ENCODE measurements around the gene C15orf39. TPM values are rescaled to one million over a fixed set of nuclear protein-coding genes. Genes with fewer than 3 reads are reported as not detected.

C15orf39 gene
- total RNA-seq, 1 experiment from 2014 or later: 45.6 TPM

DNA sequence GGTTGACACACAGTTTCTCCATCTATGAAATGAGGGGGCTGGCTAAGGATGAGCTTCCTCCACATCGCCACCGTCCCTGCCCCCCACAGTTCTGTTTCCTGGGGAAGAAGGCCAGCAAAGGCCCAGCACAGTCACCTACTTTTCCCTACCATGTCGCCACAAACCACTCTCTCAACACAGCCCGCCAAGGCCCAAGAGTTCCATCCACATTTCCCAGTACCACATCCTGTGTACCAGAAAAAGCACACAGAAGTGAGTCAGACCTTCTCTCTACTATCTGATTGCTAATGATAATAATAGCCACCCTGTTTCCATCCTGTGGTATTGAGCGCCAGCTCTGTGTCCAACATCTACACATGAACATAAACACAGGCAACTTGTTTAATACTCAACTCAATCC lies 30.3 kb upstream of the C15orf39 start:
- H3K23ac ChIP-seq (ENCODE audit: insufficient read length, low read depth, low read length): no peak overlapping the region

More for the DNA sequence above, 30.3 kb upstream of the C15orf39 start:
- H3K4me1 Mint-ChIP-seq: peaks cover 9 to 13% of the 10 kb centered on the region in 2 experiments; a peak in 3 of 4 replicates
- no peak overlapping the region for H3K4me3 Mint-ChIP-seq
- Histone ChIP-seq H3K9ac (ENCODE audit: extremely low read depth, insufficient read length, low read length) (no peak overlapping the region), H3K27ac (ENCODE audit: insufficient read length, low read depth, low read length) (no peak overlapping the region), H3K4me2 (ENCODE audit: insufficient read depth, insufficient read length, low read length) (no peak overlapping the region), H3K23me2 (ENCODE audit: insufficient read length, low read depth, low read length, poor library complexity, severe bottlenecking) (no peaks in the 10 kb centered on the region), H3K18ac (ENCODE audit: insufficient read length, low read depth, low read length) (no peak overlapping the region), H2BK5ac (ENCODE audit: insufficient read length, low read length) (no peak overlapping the region), H2BK15ac (ENCODE audit: low read depth, low read length) (no peak overlapping the region), H2AFZ (ENCODE audit: low read length) (no peak overlapping the region), H3K4me1 (ENCODE audit: insufficient read depth, low read length) (peaks cover 4% of the 10 kb centered on the region; the same call in 1 of the 2 replicates), H4K20me1 (ENCODE audit: control insufficient read depth, insufficient read depth, insufficient read length) (no peaks in the 10 kb centered on the region), H4K5ac (ENCODE audit: insufficient read length, low read depth, low read length) (no peak overlapping the region), H4K8ac (replicated peaks; ENCODE audit: insufficient read length, low read depth, low read length) (no peak overlapping the region), H2BK20ac (ENCODE audit: low read depth, low read length, poor library complexity, severe bottlenecking) (no peak overlapping the region), H2AK5ac (ENCODE audit: insufficient read length, low read length) (no peak overlapping the region), H2BK120ac (ENCODE audit: low read depth, low read length, poor library complexity, severe bottlenecking) (no peak overlapping the region), H4K91ac (ENCODE audit: insufficient read length, low read depth, low read length) (no peak overlapping the region), H3K79me2 (ENCODE audit: insufficient read depth, low read length) (no peaks in the 10 kb centered on the region), H3K14ac (ENCODE audit: insufficient read depth, low read length) (no peak overlapping the region), H3K9me3 (ENCODE audit: control insufficient read depth, low read depth, low read length) (no peaks in the 10 kb centered on the region), H3T11ph (ENCODE audit: low read length) (no peak overlapping the region), H2BK12ac (ENCODE audit: insufficient read length, low read depth, low read length) (no peak overlapping the region), H3K4ac (ENCODE audit: low read depth, low read length) (no peak overlapping the region), H3K56ac (ENCODE audit: insufficient read length, low read depth, low read length) (no peak overlapping the region), H3K79me1 (ENCODE audit: insufficient read depth, low read depth, low read length, poor library complexity, severe bottlenecking) (no peaks in the 10 kb centered on the region), H3K27me3 (ENCODE audit: insufficient read depth, low read length) (no peaks in the 10 kb centered on the region)
- DNase-seq: no peak
- TF ChIP-seq, protein P1, sequence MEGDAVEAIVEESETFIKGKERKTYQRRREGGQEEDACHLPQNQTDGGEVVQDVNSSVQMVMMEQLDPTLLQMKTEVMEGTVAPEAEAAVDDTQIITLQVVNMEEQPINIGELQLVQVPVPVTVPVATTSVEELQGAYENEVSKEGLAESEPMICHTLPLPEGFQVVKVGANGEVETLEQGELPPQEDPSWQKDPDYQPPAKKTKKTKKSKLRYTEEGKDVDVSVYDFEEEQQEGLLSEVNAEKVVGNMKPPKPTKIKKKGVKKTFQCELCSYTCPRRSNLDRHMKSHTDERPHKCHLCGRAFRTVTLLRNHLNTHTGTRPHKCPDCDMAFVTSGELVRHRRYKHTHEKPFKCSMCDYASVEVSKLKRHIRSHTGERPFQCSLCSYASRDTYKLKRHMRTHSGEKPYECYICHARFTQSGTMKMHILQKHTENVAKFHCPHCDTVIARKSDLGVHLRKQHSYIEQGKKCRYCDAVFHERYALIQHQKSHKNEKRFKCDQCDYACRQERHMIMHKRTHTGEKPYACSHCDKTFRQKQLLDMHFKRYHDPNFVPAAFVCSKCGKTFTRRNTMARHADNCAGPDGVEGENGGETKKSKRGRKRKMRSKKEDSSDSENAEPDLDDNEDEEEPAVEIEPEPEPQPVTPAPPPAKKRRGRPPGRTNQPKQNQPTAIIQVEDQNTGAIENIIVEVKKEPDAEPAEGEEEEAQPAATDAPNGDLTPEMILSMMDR (conservative IDR thresholded peaks at IDR 0.05): no peak
- H3K27ac Mint-ChIP-seq: no peak overlapping the region; a peak in 1 of 7 replicates
- peaks cover 8 to 12% of the 10 kb centered on the region in 2 experiments for H3K9me3 Mint-ChIP-seq
- no CpG with 5 or more reads among the region's 5 CpGs for WGBS (ENCODE audit: extremely low coverage, insufficient read length, low lambda C conversion rate)
- H3K27me3 Mint-ChIP-seq (ENCODE audit: low read depth): peaks cover 5% of the 10 kb centered on the region
- H3K36me3 Mint-ChIP-seq (ENCODE audit: insufficient read depth in 1 of 3, low read depth in 3 of 3): peaks cover 2 to 9% (median 5%) of the 10 kb centered on the region in 3 experiments; a peak in 5 of 7 replicates
